Nephron (organoid): ENCODE data around the gene FGD5.
A peak's percentile ranks its signal among the peaks of the same experiment; 100 is the strongest.

Experiments used
- H3K27ac Mint-ChIP-seq, 3 experiments: 2 replicates each; pipeline ENCODE4 v1.8.0; 2020; ENCODE audit warnings: mixed read lengths in 3 of 3, mild to moderate bottlenecking in 2 of 3, moderate library complexity in 1 of 3
- H3K27me3 Mint-ChIP-seq: 2 replicates; pipeline ENCODE4 v1.8.0; 2021; ENCODE audit warnings: low read depth, mild to moderate bottlenecking, moderate library complexity, mixed read lengths
- H3K36me3 Mint-ChIP-seq: 2 replicates; pipeline ENCODE4 v1.8.0; 2020; ENCODE audit warnings: low read depth, mixed read lengths
- H3K4me1 Mint-ChIP-seq: 2 replicates; pipeline ENCODE4 v1.8.0; 2020; ENCODE audit warnings: mixed read lengths
- H3K4me3 Mint-ChIP-seq, 3 experiments: 2 replicates each; pipeline ENCODE4 v1.8.0; 2020; ENCODE audit warnings: mild to moderate bottlenecking in 3 of 3, mixed read lengths in 3 of 3, moderate library complexity in 2 of 3
- H3K9me3 Mint-ChIP-seq: 2 replicates; pipeline ENCODE4 v1.8.0; 2020; ENCODE audit warnings: mixed read lengths
- TF ChIP-seq, protein P1 (sequence below), 3 experiments: fragments of 200-600 bp; sonication (generic); IDR thresholded peaks; one replicate each; pipeline ENCODE4 v1.5.0; 2021; ENCODE audit warnings: antibody characterized with exemption in 3 of 3; ENCODE audit not compliant: unreplicated experiment in 3 of 3

Gene FGD5

DNA sequence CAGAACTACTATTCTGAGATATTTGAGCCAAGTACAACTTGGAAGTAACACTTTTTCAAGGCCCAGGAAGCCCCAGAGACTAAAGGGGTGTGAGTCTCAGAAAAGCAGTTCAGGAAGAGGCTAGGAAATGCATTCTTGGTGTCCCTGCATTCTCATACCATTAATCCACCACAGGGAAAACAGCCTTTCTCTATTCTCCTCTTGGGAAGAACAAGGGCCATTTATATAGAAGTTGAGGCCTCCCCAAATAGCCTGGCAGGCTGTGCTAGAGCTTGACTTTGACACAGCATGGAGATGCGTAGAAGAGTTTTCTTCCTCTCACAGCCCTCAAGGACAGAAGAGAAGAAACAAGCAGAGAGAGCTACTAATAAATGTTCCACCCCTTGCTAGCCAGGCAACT is 123.1 kb downstream of the FGD5 start:
- peak overlapping the region; percentile 83 to 95 (median 90) for H3K27ac Mint-ChIP-seq
- H3K4me3 Mint-ChIP-seq, result peak overlapping the region in 1 of 3 experiments; percentile 29
- peaks cover 23% of the 10 kb centered on the region for H3K4me1 Mint-ChIP-seq
- H3K9me3 Mint-ChIP-seq, result no peaks in the 10 kb centered on the region
- TF ChIP-seq, protein P1, sequence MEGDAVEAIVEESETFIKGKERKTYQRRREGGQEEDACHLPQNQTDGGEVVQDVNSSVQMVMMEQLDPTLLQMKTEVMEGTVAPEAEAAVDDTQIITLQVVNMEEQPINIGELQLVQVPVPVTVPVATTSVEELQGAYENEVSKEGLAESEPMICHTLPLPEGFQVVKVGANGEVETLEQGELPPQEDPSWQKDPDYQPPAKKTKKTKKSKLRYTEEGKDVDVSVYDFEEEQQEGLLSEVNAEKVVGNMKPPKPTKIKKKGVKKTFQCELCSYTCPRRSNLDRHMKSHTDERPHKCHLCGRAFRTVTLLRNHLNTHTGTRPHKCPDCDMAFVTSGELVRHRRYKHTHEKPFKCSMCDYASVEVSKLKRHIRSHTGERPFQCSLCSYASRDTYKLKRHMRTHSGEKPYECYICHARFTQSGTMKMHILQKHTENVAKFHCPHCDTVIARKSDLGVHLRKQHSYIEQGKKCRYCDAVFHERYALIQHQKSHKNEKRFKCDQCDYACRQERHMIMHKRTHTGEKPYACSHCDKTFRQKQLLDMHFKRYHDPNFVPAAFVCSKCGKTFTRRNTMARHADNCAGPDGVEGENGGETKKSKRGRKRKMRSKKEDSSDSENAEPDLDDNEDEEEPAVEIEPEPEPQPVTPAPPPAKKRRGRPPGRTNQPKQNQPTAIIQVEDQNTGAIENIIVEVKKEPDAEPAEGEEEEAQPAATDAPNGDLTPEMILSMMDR (IDR thresholded peaks at IDR 0.05; ENCODE audit: unreplicated experiment in 3 of 3), result no peak
- H3K36me3 Mint-ChIP-seq, result peaks cover 20% of the 10 kb centered on the region
- no peaks in the 10 kb centered on the region for H3K27me3 Mint-ChIP-seq

DNA sequence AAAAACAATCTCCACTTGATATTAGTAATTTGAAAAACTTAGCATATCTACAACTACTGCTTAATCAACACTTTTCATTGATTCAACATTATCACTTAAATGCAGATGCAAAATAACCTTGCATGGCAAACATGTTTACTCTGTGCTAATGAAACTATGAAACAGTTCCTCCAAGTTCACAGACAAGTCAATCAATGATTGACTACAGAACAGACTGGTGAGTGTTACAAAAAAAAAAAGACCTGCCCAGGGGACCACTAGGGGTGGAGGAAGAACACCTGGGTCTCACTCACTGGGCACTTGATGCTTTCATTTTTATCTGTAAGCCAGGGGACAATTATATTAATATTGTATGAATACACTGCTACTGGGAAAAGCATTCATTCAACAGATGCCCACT is 124.3 kb downstream of the FGD5 start:
- TF ChIP-seq, protein P1 (IDR thresholded peaks at IDR 0.05; ENCODE audit: unreplicated experiment in 3 of 3), result no peak
- Mint-ChIP-seq H3K27me3 (no peaks in the 10 kb centered on the region), H3K27ac (peak overlapping the region; percentile 95 to 96 (median 96)), H3K36me3 (peaks cover 20% of the 10 kb centered on the region), H3K4me3 (peak overlapping the region; percentile 22 to 74 (median 66)), H3K4me1 (peaks cover 26% of the 10 kb centered on the region), H3K9me3 (no peaks in the 10 kb centered on the region)

DNA sequence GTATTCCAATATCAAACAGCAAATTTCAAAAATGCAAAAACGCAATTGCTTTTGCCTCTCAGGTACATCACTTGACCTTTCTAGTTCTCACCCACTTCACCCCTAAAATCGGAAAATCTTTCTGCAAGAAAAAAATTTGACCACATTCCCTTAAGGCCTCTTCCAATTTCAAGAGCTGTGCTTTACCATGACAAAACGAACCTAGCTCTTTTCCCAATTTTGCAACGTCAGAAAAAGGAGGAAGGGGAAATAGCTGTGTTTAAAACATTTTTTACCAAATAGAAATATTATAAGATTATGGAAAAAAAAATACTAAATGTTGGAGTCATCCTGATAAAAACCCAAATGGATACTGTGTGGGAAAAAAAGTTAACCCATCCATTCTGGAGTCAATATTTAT is 127.5 kb downstream of the FGD5 start:
- H3K27me3 Mint-ChIP-seq, result no peaks in the 10 kb centered on the region
- TF ChIP-seq, protein P1 (IDR thresholded peaks at IDR 0.05; ENCODE audit: unreplicated experiment in 3 of 3), result no peak
- peak overlapping the region; percentile 93 to 99 (median 98) for H3K4me3 Mint-ChIP-seq
- peaks cover 32% of the 10 kb centered on the region for H3K36me3 Mint-ChIP-seq
- peak overlapping the region; percentile 97 to 100 (median 99) for H3K27ac Mint-ChIP-seq
- no peaks in the 10 kb centered on the region for H3K9me3 Mint-ChIP-seq
- peaks cover 43% of the 10 kb centered on the region for H3K4me1 Mint-ChIP-seq

DNA sequence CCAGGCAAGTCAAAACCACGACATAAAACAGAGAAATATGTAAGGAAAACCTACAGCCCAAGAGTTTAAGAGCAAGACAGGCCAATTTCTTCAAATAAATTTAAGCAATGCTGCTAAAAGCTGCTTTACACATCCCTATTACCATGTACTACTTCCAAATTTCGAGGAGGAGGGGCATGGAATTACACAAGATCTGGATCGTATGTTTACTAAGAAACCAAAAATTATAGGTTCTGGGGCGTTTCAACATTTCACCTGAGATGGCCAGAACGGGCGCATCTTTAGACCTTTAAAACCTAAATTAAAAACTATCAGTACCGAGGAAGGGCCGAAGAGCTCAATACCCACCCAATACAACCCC is 128.0 kb downstream of the FGD5 start:
- peaks cover 43% of the 10 kb centered on the region for H3K4me1 Mint-ChIP-seq
- TF ChIP-seq, protein P1 (IDR thresholded peaks at IDR 0.05; ENCODE audit: unreplicated experiment in 3 of 3), result no peak

DNA sequence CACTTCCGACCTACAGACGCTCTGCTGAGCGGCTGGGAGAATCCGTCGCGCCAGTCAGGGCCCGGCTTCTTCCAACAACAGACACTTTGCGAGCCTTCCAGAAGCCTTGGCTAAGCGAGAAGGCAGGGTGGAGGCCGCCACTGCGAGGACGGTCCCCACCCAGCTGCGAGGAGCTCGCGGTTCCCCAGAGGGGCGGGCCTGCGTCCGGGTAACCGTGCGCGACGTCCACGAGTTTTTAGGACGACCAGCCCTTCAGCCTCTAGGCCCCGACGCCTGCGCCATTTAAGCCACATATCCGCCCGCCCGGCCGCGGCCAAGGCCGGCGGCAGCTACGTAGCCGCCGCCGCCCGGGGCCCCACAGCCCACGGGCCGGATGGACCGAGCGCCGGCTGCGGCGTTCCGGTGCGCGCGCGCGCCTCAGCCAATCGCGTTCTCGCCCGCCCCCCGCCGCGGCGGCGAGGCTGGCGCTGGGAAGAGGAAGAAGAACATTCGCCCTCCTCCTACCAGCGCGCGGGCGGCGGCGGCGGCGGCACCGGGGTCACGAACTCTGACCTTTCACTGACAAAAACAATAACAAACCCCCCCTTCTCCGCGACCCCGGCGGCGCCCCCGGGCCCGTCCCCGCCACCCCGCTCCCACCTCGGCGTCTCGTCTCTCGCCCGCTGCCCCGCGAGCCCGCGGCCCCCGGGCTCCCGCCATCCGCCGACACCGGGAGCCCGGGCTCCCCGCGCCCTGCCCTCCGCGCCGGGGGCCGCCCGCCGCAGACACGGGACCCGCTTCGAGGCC is 128.5 kb downstream of the FGD5 start, which contains the start of gene NR2C2:
TSS of gene NR2C2 (plus strand) at position 484 of the 786 bp plus-strand sequence. CDS start 56,332 bp downstream, outside the sequence.
- Mint-ChIP-seq H3K4me3 (peak within 1 kb of the TSS; percentile 98 to 100 (median 99)), H3K36me3 (peaks cover 32% of the 10 kb centered on the region), H3K27ac (peak within 1 kb of the TSS; percentile 99 to 100 (median 100)), H3K9me3 (no peaks in the 10 kb centered on the region), H3K4me1 (peaks cover 43% of the 10 kb centered on the region), H3K27me3 (no peaks in the 10 kb centered on the region)
- TF ChIP-seq, protein P1 (IDR thresholded peaks at IDR 0.05; ENCODE audit: unreplicated experiment in 3 of 3), result no peak

More for the DNA sequence above, 128.0 kb downstream of the FGD5 start:
- H3K27ac Mint-ChIP-seq, result peak overlapping the region; percentile 97 to 100 (median 99)
- H3K36me3 Mint-ChIP-seq, result peaks cover 32% of the 10 kb centered on the region
- no peaks in the 10 kb centered on the region for H3K9me3 Mint-ChIP-seq
- no peaks in the 10 kb centered on the region for H3K27me3 Mint-ChIP-seq
- H3K4me3 Mint-ChIP-seq, result peak overlapping the region; percentile 93 to 99 (median 98)
